Peyer's patch (tissue), 4 donors: Measurements from ENCODE around the gene MECP2. TPM values are rescaled to one million over a fixed set of nuclear protein-coding genes. Genes with fewer than 3 reads are reported as not detected.
A peak's percentile ranks its signal among the peaks of the same experiment; 100 is the strongest.

Experiments
- DNase-seq, 3 donors: peaks; one replicate each; pipeline ENCODE4 v3.0.0-alpha.2; 2017 to 2019
- H3K27ac ChIP-seq, 4 donors: fragments of 200-600 bp; sonication (generic); one replicate each; pipeline ENCODE4 v1.5.1; 2016 to 2019
- H3K27me3 ChIP-seq, 2 donors: fragments of 200-600 bp; sonication (generic); one replicate each; pipeline ENCODE4 v1.5.1; 2019
- H3K36me3 ChIP-seq, 3 donors: fragments of 200-600 bp; sonication (generic); one replicate each; pipeline ENCODE4 v1.5.1; 2016 to 2019
- H3K4me1 ChIP-seq, 4 donors: fragments of 200-600 bp; sonication (generic); one replicate each; pipeline ENCODE4 v1.5.1; 2016 to 2019
- H3K4me3 ChIP-seq, 4 donors: fragments of 200-600 bp; sonication (generic); 1 replicate in 3 of 4; 2 replicates in 1 of 4; pipeline ENCODE4 v1.5.1; 2016 to 2019; ENCODE audit warnings: mild to moderate bottlenecking in 1 of 4
- H3K9me3 ChIP-seq, 4 donors: fragments of 200-600 bp; sonication (generic); one replicate each; pipeline ENCODE4 v1.5.1; 2016 to 2019; ENCODE audit warnings: mild to moderate bottlenecking in 1 of 4
- CTCF ChIP-seq, 6 experiments: fragments of 450-650 bp in 4 of 6; fragments of 200-600 bp in 2 of 6; sonication (generic) in 1 of 6; IDR thresholded peaks; one replicate each; pipeline ENCODE4 v1.5.1; 2017 to 2019; ENCODE audit warnings: antibody characterized with exemption in 6 of 6, mild to moderate bottlenecking in 3 of 6, moderate library complexity in 1 of 6
- POLR2A ChIP-seq, 2 donors: fragments of 450-650 bp; IDR thresholded peaks; one replicate each; pipeline ENCODE4 v1.5.1; 2017; ENCODE audit warnings: antibody characterized with exemption in 2 of 2, mild to moderate bottlenecking in 2 of 2, moderate library complexity in 2 of 2
- total RNA-seq, 4 donors: library from RNA; depleted of rRNA; stranded (reverse); fragments of >200 nt; gene quantifications; one replicate each; pipeline ENCODE4 v1.1.0, GENCODE V29; 2016

The MECP2 gene
- total RNA-seq, 4 donors from 2014 or later = 39.8 to 147 (median 55.4) TPM

- H3K9me3 ChIP-seq = no peaks in the 10 kb centered on the region
- H3K36me3 ChIP-seq = peaks cover 0 to 30% (median 0%) of the 10 kb centered on the region in 3 donors
- no peak overlapping the region for H3K4me3 ChIP-seq
- no peak overlapping the region for H3K27ac ChIP-seq
- DNase-seq = no peak
- H3K27me3 ChIP-seq = no peaks in the 10 kb centered on the region
- peaks cover 0 to 11% (median 0%) of the 10 kb centered on the region in 4 donors for H3K4me1 ChIP-seq
- TF ChIP-seq POLR2A (IDR thresholded peaks at IDR 0.05) (no peak), CTCF (IDR thresholded peaks at IDR 0.05) (no peak)
Observed at GRCh38 chrX:154030715-154031305, 66.7 kb downstream of the MECP2 start.

- Histone ChIP-seq H3K36me3 (peaks cover 0 to 30% (median 0%) of the 10 kb centered on the region in 3 donors), H3K9me3 (no peaks in the 10 kb centered on the region), H3K4me1 (peaks cover 0 to 11% (median 0%) of the 10 kb centered on the region in 4 donors), H3K27ac (no peak overlapping the region), H3K27me3 (no peaks in the 10 kb centered on the region), H3K4me3 (no peak overlapping the region)
- no peak for TF ChIP-seq CTCF (IDR thresholded peaks at IDR 0.05)
- TF ChIP-seq POLR2A (IDR thresholded peaks at IDR 0.05) = no peak
- DNase-seq = no peak
Observed at GRCh38 chrX:154030266-154030665, 67.3 kb downstream of the MECP2 start.

GRCh38 chrX:154029439-154029838 is 68.1 kb downstream of the MECP2 start:
- H3K27ac ChIP-seq = peak overlapping the region in 2 of 4 donors; percentile 31 to 64
- no peak overlapping the region for H3K4me3 ChIP-seq
- peak in 3 of 6 experiments; percentile 19 to 36 (median 24) for TF ChIP-seq CTCF (IDR thresholded peaks at IDR 0.05)
- no peak for TF ChIP-seq POLR2A (IDR thresholded peaks at IDR 0.05)
- no peaks in the 10 kb centered on the region for H3K27me3 ChIP-seq
- H3K4me1 ChIP-seq = peaks cover 0 to 11% (median 0%) of the 10 kb centered on the region in 4 donors
- no peaks in the 10 kb centered on the region for H3K9me3 ChIP-seq
- peaks cover 0 to 30% (median 0%) of the 10 kb centered on the region in 3 donors for H3K36me3 ChIP-seq
- peak in 2 of 3 donors; percentile 68 to 71 for DNase-seq

- DNase-seq = peak in 2 of 3 donors; percentile 67 to 73
- H3K9me3 ChIP-seq = no peaks in the 10 kb centered on the region
- no peak overlapping the region for H3K4me3 ChIP-seq
- H3K27me3 ChIP-seq = no peaks in the 10 kb centered on the region
- peaks cover 0 to 30% (median 0%) of the 10 kb centered on the region in 3 donors for H3K36me3 ChIP-seq
- H3K4me1 ChIP-seq = peaks cover 0 to 11% (median 0%) of the 10 kb centered on the region in 4 donors
- peak overlapping the region in 2 of 4 donors; percentile 31 to 64 for H3K27ac ChIP-seq
- TF ChIP-seq CTCF (IDR thresholded peaks at IDR 0.05) = no peak
- peak in 1 of 2 donors; percentile 8 for TF ChIP-seq POLR2A (IDR thresholded peaks at IDR 0.05)
Observed at GRCh38 chrX:154028502-154029184, 68.9 kb downstream of the MECP2 start.

GRCh38 chrX:154027986-154028385 is 69.5 kb downstream of the MECP2 start:
- no peak for DNase-seq
- Histone ChIP-seq H3K27ac (no peak overlapping the region), H3K4me3 (no peak overlapping the region), H3K27me3 (no peaks in the 10 kb centered on the region), H3K4me1 (peaks cover 0 to 11% (median 0%) of the 10 kb centered on the region in 4 donors), H3K36me3 (peaks cover 0 to 30% (median 0%) of the 10 kb centered on the region in 3 donors), H3K9me3 (no peaks in the 10 kb centered on the region)
- TF ChIP-seq POLR2A (IDR thresholded peaks at IDR 0.05) (no peak), CTCF (IDR thresholded peaks at IDR 0.05) (no peak)
